Measurements from ENCODE around the gene DENND1B. TPM values are rescaled to one million over a fixed set of nuclear protein-coding genes. Genes with fewer than 3 reads are reported as not detected.

The DENND1B gene
- total RNA-seq, 1 experiment from 2014 or later = 9.6 TPM

DNA sequence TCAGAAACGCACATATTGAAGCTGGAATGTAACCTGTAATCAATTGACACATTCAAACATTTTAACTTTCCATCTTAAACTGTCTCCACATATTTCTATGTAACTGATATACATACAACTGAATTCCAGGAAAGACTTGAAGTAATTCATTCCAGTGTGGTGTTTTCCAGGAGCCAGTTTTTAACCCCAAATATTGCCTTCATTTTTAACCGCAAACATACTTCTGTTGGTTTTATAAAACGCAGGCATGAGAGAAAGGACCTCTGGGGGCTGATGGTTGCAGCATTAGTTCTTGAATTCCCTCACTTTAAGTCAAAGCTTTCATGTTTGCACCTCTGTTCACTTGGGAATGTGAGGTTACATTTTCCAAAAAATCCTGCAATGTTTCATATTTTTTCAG lies 303.1 kb downstream of the DENND1B start:
- no peaks in the 10 kb centered on the region for H3K79me2 ChIP-seq (ENCODE audit: insufficient read depth, low read length)
- ChIA-PET CTCF (no interaction called here), POLR2A (no interaction called here), RAD21 (ENCODE audit: low non-redundant PET in 1 of 2, low total read pairs in 2 of 2, uncharacterized antibody in 2 of 2, unreplicated experiment in 2 of 2) (no interaction called here)
- H3K27me3 ChIP-seq (ENCODE audit: insufficient read depth, low read length) = no peaks in the 10 kb centered on the region
- H4K20me1 ChIP-seq (ENCODE audit: insufficient read depth) = no peaks in the 10 kb centered on the region
- H3K36me3 ChIP-seq (ENCODE audit: control insufficient read depth in 1 of 2, insufficient read depth in 2 of 2, low read length in 2 of 2) = no peaks in the 10 kb centered on the region
- H2AFZ ChIP-seq (ENCODE audit: low read depth, low read length, poor library complexity, severe bottlenecking) = no peak overlapping the region
- H3K27ac ChIP-seq (ENCODE audit: low read depth, low read length) = no peak overlapping the region
- no peak for TF ChIP-seq ZBTB33 (IDR thresholded peaks at IDR 0.05; ENCODE audit: extremely low read depth, insufficient replicate concordance, low read length)
- TF ChIP-seq, protein P1, sequence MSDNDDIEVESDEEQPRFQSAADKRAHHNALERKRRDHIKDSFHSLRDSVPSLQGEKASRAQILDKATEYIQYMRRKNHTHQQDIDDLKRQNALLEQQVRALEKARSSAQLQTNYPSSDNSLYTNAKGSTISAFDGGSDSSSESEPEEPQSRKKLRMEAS (IDR thresholded peaks at IDR 0.05) = no peak
- TF ChIP-seq POLR2A (IDR thresholded peaks at IDR 0.05; ENCODE audit: borderline replicate concordance, extremely low read depth, insufficient read depth, insufficient read length) = no peak
- TF ChIP-seq CEBPB (IDR thresholded peaks at IDR 0.05; ENCODE audit: low read depth) = no peak
- TF ChIP-seq JUND (IDR thresholded peaks at IDR 0.05) = no peak
- H3K4me1 ChIP-seq (ENCODE audit: control insufficient read depth in 1 of 2, insufficient read depth in 2 of 2, low read length in 2 of 2) = no peaks in the 10 kb centered on the region
- no peak overlapping the region for H3K4me2 ChIP-seq (ENCODE audit: low read length)
- no peak for ATAC-seq
- H3K9ac ChIP-seq (ENCODE audit: low read length) = no peak overlapping the region
- no TSS peak for BruUV-seq (replicated peaks)
- H3K9me2 ChIP-seq (ENCODE audit: insufficient read depth) = no peaks in the 10 kb centered on the region
- H3K4me3 ChIP-seq (replicated peaks in 1 of 2; ENCODE audit: low read depth in 1 of 2, low read length in 2 of 2) = no peak overlapping the region
- H3K9me3 ChIP-seq (ENCODE audit: control insufficient read depth in 1 of 2, insufficient read depth in 1 of 2, low read depth in 1 of 2, low read length in 2 of 2) = no peaks in the 10 kb centered on the region
- intact Hi-C loops (cut with micrococcal nuclease) = no loop called here
- DNase-seq (ENCODE audit: low read depth, low spot score) = no peak

DNA sequence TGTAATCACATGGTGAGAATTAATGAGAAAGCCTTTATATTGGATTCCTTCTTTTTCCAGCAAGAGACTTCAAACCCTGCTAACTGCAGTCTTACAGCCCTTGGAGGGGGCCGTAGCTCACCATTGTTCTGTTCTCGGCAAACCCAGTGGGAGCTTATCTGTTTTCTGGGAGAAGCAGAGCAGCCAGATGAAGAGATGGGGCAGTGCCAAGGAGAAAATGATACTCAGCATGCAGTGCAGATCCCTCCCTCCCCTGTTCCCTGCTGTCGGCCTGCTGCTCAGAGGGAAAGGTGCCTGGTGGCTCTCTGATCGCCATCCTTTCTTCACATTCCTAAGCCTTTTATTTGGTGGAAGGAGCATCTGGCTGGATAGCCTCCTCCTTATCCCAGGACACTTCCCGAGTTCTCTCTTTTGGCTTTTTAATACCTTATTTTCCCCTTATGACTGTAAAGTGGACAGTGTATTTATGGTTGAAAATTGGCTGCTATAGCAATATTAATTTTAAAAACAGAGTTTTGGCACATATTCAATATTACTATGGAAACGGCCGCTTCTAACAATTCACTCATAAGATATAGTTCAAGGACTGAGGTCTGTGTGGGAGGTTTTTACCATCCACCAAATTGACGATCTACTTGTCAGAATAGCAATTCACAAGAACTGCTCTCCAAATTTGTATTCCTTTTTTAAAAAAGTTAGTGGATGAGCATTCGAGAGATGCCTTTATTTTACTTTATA lies 303.9 kb downstream of the DENND1B start:
- Histone ChIP-seq H3K36me3 (ENCODE audit: control insufficient read depth in 1 of 2, insufficient read depth in 2 of 2, low read length in 2 of 2) (no peaks in the 10 kb centered on the region), H3K4me2 (ENCODE audit: low read length) (no peak overlapping the region), H3K9me3 (ENCODE audit: control insufficient read depth in 1 of 2, insufficient read depth in 1 of 2, low read depth in 1 of 2, low read length in 2 of 2) (no peaks in the 10 kb centered on the region), H3K27ac (ENCODE audit: low read depth, low read length) (no peak overlapping the region), H3K4me1 (ENCODE audit: control insufficient read depth in 1 of 2, insufficient read depth in 2 of 2, low read length in 2 of 2) (no peaks in the 10 kb centered on the region), H2AFZ (ENCODE audit: low read depth, low read length, poor library complexity, severe bottlenecking) (no peak overlapping the region), H3K9me2 (ENCODE audit: insufficient read depth) (no peaks in the 10 kb centered on the region), H3K79me2 (ENCODE audit: insufficient read depth, low read length) (no peaks in the 10 kb centered on the region), H3K9ac (ENCODE audit: low read length) (no peak overlapping the region), H4K20me1 (ENCODE audit: insufficient read depth) (no peaks in the 10 kb centered on the region), H3K4me3 (replicated peaks in 1 of 2; ENCODE audit: low read depth in 1 of 2, low read length in 2 of 2) (no peak overlapping the region), H3K27me3 (ENCODE audit: insufficient read depth, low read length) (no peaks in the 10 kb centered on the region)
- ChIA-PET POLR2A (no interaction called here), CTCF (no interaction called here), RAD21 (ENCODE audit: low non-redundant PET in 1 of 2, low total read pairs in 2 of 2, uncharacterized antibody in 2 of 2, unreplicated experiment in 2 of 2) (no interaction called here)
- BruUV-seq (replicated peaks) = no TSS peak
- ATAC-seq = no peak
- no peak for DNase-seq (ENCODE audit: low read depth, low spot score)
- intact Hi-C loops (cut with micrococcal nuclease) = no loop called here
- TF ChIP-seq ZBTB33 (IDR thresholded peaks at IDR 0.05; ENCODE audit: extremely low read depth, insufficient replicate concordance, low read length) (no peak), POLR2A (IDR thresholded peaks at IDR 0.05; ENCODE audit: borderline replicate concordance, extremely low read depth, insufficient read depth, insufficient read length) (no peak), CBX3 (IDR thresholded peaks at IDR 0.05; ENCODE audit: low read depth) (no peak), SRF (IDR thresholded peaks at IDR 0.05; ENCODE audit: low read depth) (no peak), YY1 (IDR thresholded peaks at IDR 0.05; ENCODE audit: extremely low read depth, insufficient replicate concordance, low read depth, low read length) (no peak), FOSL1 (IDR thresholded peaks at IDR 0.05; ENCODE audit: low read depth) (no peak)
- TF ChIP-seq, protein P2, sequence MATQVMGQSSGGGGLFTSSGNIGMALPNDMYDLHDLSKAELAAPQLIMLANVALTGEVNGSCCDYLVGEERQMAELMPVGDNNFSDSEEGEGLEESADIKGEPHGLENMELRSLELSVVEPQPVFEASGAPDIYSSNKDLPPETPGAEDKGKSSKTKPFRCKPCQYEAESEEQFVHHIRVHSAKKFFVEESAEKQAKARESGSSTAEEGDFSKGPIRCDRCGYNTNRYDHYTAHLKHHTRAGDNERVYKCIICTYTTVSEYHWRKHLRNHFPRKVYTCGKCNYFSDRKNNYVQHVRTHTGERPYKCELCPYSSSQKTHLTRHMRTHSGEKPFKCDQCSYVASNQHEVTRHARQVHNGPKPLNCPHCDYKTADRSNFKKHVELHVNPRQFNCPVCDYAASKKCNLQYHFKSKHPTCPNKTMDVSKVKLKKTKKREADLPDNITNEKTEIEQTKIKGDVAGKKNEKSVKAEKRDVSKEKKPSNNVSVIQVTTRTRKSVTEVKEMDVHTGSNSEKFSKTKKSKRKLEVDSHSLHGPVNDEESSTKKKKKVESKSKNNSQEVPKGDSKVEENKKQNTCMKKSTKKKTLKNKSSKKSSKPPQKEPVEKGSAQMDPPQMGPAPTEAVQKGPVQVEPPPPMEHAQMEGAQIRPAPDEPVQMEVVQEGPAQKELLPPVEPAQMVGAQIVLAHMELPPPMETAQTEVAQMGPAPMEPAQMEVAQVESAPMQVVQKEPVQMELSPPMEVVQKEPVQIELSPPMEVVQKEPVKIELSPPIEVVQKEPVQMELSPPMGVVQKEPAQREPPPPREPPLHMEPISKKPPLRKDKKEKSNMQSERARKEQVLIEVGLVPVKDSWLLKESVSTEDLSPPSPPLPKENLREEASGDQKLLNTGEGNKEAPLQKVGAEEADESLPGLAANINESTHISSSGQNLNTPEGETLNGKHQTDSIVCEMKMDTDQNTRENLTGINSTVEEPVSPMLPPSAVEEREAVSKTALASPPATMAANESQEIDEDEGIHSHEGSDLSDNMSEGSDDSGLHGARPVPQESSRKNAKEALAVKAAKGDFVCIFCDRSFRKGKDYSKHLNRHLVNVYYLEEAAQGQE (IDR thresholded peaks at IDR 0.05; ENCODE audit: low read depth) = no peak
- TF ChIP-seq, protein P1 (IDR thresholded peaks at IDR 0.05) = no peak

All from HCT116 (cell line).